Left lung (tissue), 10 donors: Measurements from ENCODE around the gene DRC3. TPM values are rescaled to one million over a fixed set of nuclear protein-coding genes. Genes with fewer than 3 reads are reported as not detected.

ENCODE experiments used
- ATAC-seq: fragments of 200-7000 bp; cut with Tn5 transposase; one replicate; pipeline ENCODE4 v1.9.1; 2020; ENCODE audit warnings: moderate library complexity
- DNase-seq, 4 donors: peaks; one replicate each; pipeline ENCODE4 v3.0.0-alpha.2; 2013 to 2020
- H3K27ac ChIP-seq, 2 donors: fragments of 200-600 bp; sonication (generic) in 1 of 2; one replicate each; pipeline versions ENCODE4 v1.5.0 to v1.8.0; 2020 to 2021
- H3K27me3 ChIP-seq, 2 donors: fragments of 200-600 bp; sonication (generic) in 1 of 2; one replicate each; pipeline versions ENCODE4 v1.5.0 to v1.8.0; 2020 to 2021
- H3K36me3 ChIP-seq, 2 donors: fragments of 200-600 bp; sonication (generic) in 1 of 2; one replicate each; pipeline versions ENCODE4 v1.5.0 to v1.8.0; 2020 to 2021
- H3K4me1 ChIP-seq, 2 donors: fragments of 200-600 bp; one replicate each; pipeline ENCODE4 v1.8.0; 2021
- H3K4me3 ChIP-seq, 2 donors: fragments of 200-600 bp; sonication (generic) in 1 of 2; one replicate each; pipeline versions ENCODE4 v1.5.0 to v1.8.0; 2020 to 2021; ENCODE audit warnings: mild to moderate bottlenecking in 1 of 2
- H3K9me3 ChIP-seq, 2 donors: fragments of 200-600 bp; sonication (generic) in 1 of 2; one replicate each; pipeline versions ENCODE4 v1.5.0 to v1.8.0; 2020 to 2021
- CTCF ChIP-seq, 2 donors: fragments of 200-600 bp; sonication (generic) in 1 of 2; IDR thresholded peaks; one replicate each; pipeline versions ENCODE4 v1.5.0 to v1.8.0; 2021; ENCODE audit warnings: antibody characterized with exemption in 2 of 2
- intact Hi-C, 2 donors: fragments of 100-400 bp; cut with DNase I; formaldehyde crosslinking; loops; one replicate each; pipeline versions ENCODE4 v1.11.2 to v1.14.2; 2022
- polyA plus RNA-seq, 6 donors: library from polyadenylated mRNA; unstranded; fragments of 120-200 nt; gene quantifications; one replicate each; pipeline ENCODE4 v1.2.1, GENCODE V29; 2013; ENCODE audit not compliant: insufficient read length in 6 of 6
- total RNA-seq, 2 donors: library from RNA; stranded (reverse); fragmentation: NEBNext Ultra II Directional; extraction: Animal tissue kit (Norgen Biotek cat#: 25700); gene quantifications; one replicate each; pipeline ENCODE4 v1.2.1, GENCODE V29; 2021
- donor health status: DM: no; HTN: yes; CAD: no.
- donor health status: DM: no; HTN: no; CAD: no.

Gene DRC3
- total and polyA plus RNA-seq, 8 donors: 3.6 to 22.8 (median 16.4) TPM

- no peak for TF ChIP-seq CTCF (IDR thresholded peaks at IDR 0.05)
- Histone ChIP-seq H3K4me1 (peaks cover 0 to 7% of the 10 kb centered on the region in 2 donors), H3K27me3 (no peaks in the 10 kb centered on the region), H3K27ac (no peak overlapping the region), H3K36me3 (no peaks in the 10 kb centered on the region), H3K9me3 (no peaks in the 10 kb centered on the region), H3K4me3 (no peak overlapping the region)
- intact Hi-C loops: no loop called here
- ATAC-seq (no peak), DNase-seq (peak in 1 of 4 donors; percentile 57)
Observed at GRCh38 chr17:17982801-17983200, 10.1 kb downstream of the DRC3 start.

- DNase-seq: no peak
- no peaks in the 10 kb centered on the region for H3K27me3 ChIP-seq
- ATAC-seq: no peak
- no peak for TF ChIP-seq CTCF (IDR thresholded peaks at IDR 0.05)
- H3K4me3 ChIP-seq: no peak overlapping the region
- intact Hi-C loops: no loop called here
- peaks cover 0 to 6% of the 10 kb centered on the region in 2 donors for H3K4me1 ChIP-seq
- no peaks in the 10 kb centered on the region for H3K36me3 ChIP-seq
- no peaks in the 10 kb centered on the region for H3K9me3 ChIP-seq
- H3K27ac ChIP-seq: no peak overlapping the region
Observed at GRCh38 chr17:17983376-17983775, 10.7 kb downstream of the DRC3 start.

- no peak for TF ChIP-seq CTCF (IDR thresholded peaks at IDR 0.05)
- intact Hi-C loops: no loop called here
- DNase-seq: no peak
- H3K36me3 ChIP-seq: no peaks in the 10 kb centered on the region
- H3K9me3 ChIP-seq: no peaks in the 10 kb centered on the region
- H3K27me3 ChIP-seq: no peaks in the 10 kb centered on the region
- no peak overlapping the region for H3K27ac ChIP-seq
- H3K4me3 ChIP-seq: no peak overlapping the region
- ATAC-seq: no peak
- H3K4me1 ChIP-seq: peaks cover 0 to 2% of the 10 kb centered on the region in 2 donors
Observed at GRCh38 chr17:17983776-17984175, 11.1 kb downstream of the DRC3 start.

GRCh38 chr17:17985153-17985552, 12.5 kb downstream of the DRC3 start:
- Histone ChIP-seq H3K4me3 (no peak overlapping the region), H3K27me3 (no peaks in the 10 kb centered on the region), H3K9me3 (no peaks in the 10 kb centered on the region), H3K36me3 (no peaks in the 10 kb centered on the region), H3K4me1 (no peaks in the 10 kb centered on the region), H3K27ac (no peak overlapping the region)
- no peak for ATAC-seq
- no peak for DNase-seq
- intact Hi-C loops: no loop called here
- no peak for TF ChIP-seq CTCF (IDR thresholded peaks at IDR 0.05)

- no peaks in the 10 kb centered on the region for H3K27me3 ChIP-seq
- H3K27ac ChIP-seq: no peak overlapping the region
- no peak for DNase-seq
- intact Hi-C loops: no loop called here
- no peak overlapping the region for H3K4me3 ChIP-seq
- H3K4me1 ChIP-seq: no peaks in the 10 kb centered on the region
- TF ChIP-seq CTCF (IDR thresholded peaks at IDR 0.05): no peak
- no peak for ATAC-seq
- H3K9me3 ChIP-seq: no peaks in the 10 kb centered on the region
- no peaks in the 10 kb centered on the region for H3K36me3 ChIP-seq
Observed at GRCh38 chr17:17985555-17985954, 12.9 kb downstream of the DRC3 start.
